Bronchial epithelial cell (primary cell): Measurements from ENCODE around the gene INPPL1. TPM values are rescaled to one million over a fixed set of nuclear protein-coding genes. Genes with fewer than 3 reads are reported as not detected.

Experiments used
- DNase-seq: peaks from one replicate; pipeline ENCODE4 v3.0.0-alpha.2; 2010; ENCODE audit warnings: low read depth
- FAIRE-seq: peaks from 2 replicates; lab custom pipeline; 2011; peaks lifted over from hg19 to GRCh38; lab: Jason Lieb, UNC
- H3K27me3 ChIP-seq: 2 replicates; pipeline ENCODE4 v1.5.1; 2011; ENCODE audit warnings: low read length; ENCODE audit not compliant: control insufficient read depth, insufficient read depth
- H3K36me3 ChIP-seq: 2 replicates; pipeline ENCODE4 v1.5.1; 2011; ENCODE audit warnings: low read length; ENCODE audit not compliant: control insufficient read depth, insufficient read depth
- H3K4me3 ChIP-seq: 2 replicates; pipeline ENCODE4 v1.5.1; 2011; ENCODE audit warnings: mild to moderate bottlenecking, low read depth, low read length, control low read depth
- total RNA-seq: library from RNA; depleted of rRNA; stranded (reverse); fragments of >200 nt; gene quantifications from 2 replicates; pipeline ENCODE4 v1.2.1, GENCODE V29; 2014
- TF ChIP-seq, protein P1 (sequence below): IDR thresholded peaks from 2 replicates; pipeline ENCODE4 v1.5.1; 2011; ENCODE audit warnings: mild to moderate bottlenecking, moderate library complexity, low read length, control low read depth, inconsistent platforms; ENCODE audit not compliant: insufficient read depth, severe bottlenecking

INPPL1 gene
- total RNA-seq, 1 donor from 2014 or later: 12.6 TPM

DNA sequence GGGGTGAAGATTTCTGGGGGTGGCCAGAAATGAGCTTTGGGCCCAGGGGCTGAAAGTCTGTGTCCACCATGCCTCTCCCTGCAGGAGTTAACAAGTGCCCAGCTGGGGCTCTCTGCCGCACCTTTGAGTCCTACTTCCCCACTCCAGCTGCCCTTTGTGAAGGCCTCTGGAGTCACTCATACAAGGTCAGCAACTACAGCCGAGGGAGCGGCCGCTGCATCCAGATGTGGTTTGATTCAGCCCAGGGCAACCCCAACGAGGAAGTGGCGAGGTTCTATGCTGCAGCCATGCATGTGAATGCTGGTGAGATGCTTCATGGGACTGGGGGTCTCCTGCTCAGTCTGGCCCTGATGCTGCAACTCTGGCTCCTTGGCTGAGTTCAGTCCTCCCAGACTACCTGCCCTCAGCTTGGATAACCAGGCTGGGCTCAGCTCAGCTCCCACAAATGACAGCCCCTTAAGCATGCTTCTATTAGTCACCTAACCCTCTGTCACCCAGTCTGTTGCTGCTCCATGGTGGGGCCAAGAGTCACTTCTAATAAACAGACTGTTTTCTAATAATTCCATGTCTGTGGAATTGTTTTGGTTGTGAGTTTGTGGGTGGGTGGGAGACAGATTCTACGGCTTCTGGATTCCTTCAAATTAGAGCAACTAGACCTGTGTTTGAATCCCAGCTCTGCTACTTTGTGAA lies 3.0 kb upstream of the INPPL1 start:
- no peak for DNase-seq
- no peak overlapping the region for H3K4me3 ChIP-seq
- no peaks in the 10 kb centered on the region for H3K36me3 ChIP-seq
- no peaks in the 10 kb centered on the region for H3K27me3 ChIP-seq
- TF ChIP-seq, protein P1, sequence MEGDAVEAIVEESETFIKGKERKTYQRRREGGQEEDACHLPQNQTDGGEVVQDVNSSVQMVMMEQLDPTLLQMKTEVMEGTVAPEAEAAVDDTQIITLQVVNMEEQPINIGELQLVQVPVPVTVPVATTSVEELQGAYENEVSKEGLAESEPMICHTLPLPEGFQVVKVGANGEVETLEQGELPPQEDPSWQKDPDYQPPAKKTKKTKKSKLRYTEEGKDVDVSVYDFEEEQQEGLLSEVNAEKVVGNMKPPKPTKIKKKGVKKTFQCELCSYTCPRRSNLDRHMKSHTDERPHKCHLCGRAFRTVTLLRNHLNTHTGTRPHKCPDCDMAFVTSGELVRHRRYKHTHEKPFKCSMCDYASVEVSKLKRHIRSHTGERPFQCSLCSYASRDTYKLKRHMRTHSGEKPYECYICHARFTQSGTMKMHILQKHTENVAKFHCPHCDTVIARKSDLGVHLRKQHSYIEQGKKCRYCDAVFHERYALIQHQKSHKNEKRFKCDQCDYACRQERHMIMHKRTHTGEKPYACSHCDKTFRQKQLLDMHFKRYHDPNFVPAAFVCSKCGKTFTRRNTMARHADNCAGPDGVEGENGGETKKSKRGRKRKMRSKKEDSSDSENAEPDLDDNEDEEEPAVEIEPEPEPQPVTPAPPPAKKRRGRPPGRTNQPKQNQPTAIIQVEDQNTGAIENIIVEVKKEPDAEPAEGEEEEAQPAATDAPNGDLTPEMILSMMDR: no peak
- no peak for FAIRE-seq

DNA sequence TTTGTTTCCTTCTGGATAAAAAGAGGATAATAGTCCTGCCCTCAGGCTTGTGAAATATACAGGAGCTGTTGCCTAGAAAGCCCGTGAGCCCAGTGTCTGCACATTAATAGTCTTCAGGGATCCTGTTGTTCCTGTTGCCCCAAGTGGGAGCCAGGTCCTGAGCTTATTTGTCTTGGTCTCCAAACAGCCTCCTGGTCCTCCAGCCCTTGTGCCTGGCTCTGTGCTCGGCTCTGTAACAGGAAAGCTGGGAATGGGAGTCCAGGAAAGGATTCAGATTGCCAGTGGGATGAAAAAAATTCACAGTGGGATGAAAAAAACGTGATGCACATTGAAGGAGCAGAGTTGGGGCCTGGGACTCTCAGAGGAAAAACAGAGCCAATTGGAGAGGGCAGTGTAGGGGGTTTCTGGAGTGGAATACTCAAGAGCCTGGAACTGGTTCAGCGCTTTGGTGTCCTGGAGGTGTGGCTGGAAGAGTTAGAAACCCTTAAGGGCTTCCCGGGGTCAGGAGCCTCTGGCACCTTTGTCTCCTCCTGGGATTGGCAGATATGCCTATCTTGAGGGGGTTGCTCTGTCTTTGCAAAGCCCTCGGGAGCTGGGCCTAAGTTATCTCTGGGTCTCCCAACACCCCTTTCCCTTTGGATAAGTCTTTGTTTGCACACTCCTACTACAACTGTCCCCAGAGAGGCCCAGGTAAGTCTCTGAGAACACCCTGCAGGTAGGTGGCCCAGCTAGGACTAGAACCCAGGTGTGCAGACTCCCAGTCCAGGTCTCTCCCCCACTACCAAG lies 2.3 kb upstream of the INPPL1 start:
- Histone ChIP-seq H3K4me3 (peak overlapping the region; percentile 66), H3K36me3 (peaks cover 2% of the 10 kb centered on the region), H3K27me3 (no peaks in the 10 kb centered on the region)
- FAIRE-seq (no peak), DNase-seq (no peak)
- TF ChIP-seq, protein P1: no peak

DNA sequence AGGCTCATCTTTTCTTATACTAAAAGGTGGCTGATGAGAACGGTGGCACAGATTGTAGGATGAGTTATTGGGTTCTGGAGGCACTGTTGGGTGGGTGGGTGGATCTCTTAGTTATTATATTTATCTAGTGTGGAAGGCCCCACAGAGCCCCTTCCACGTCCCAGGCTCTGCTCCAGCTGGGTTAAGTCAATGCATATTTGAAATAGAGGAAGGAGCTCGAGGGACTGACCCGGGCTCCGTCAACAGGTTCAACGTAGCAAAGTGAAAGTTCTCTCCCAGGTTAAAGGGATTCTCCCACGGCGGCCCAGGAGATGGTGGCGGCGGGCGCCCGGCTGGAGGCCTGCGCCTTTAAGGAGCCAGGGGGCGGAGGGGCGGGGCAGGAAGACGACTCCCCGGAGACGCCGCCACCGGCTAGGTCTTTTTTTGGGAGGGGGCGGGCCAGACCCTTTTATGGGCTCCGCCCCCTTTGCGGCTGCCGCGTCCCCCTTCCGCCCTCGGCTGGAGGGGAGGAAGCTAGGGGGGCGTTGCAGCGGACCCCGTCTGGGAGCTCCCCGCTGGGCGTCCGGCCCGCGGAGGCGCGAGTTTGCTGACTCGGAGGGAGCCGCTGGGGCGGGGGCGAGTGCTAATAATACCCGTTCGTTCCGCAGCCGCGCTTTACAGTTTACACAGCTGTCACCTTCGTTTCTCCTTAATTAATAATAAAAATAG lies 1.5 kb upstream of the INPPL1 start:
- no peaks in the 10 kb centered on the region for H3K27me3 ChIP-seq
- H3K36me3 ChIP-seq: peaks cover 7% of the 10 kb centered on the region
- FAIRE-seq (no peak), DNase-seq (peak; percentile 75)
- peak overlapping the region; percentile 66 for H3K4me3 ChIP-seq
- TF ChIP-seq, protein P1: peak; percentile 42

DNA sequence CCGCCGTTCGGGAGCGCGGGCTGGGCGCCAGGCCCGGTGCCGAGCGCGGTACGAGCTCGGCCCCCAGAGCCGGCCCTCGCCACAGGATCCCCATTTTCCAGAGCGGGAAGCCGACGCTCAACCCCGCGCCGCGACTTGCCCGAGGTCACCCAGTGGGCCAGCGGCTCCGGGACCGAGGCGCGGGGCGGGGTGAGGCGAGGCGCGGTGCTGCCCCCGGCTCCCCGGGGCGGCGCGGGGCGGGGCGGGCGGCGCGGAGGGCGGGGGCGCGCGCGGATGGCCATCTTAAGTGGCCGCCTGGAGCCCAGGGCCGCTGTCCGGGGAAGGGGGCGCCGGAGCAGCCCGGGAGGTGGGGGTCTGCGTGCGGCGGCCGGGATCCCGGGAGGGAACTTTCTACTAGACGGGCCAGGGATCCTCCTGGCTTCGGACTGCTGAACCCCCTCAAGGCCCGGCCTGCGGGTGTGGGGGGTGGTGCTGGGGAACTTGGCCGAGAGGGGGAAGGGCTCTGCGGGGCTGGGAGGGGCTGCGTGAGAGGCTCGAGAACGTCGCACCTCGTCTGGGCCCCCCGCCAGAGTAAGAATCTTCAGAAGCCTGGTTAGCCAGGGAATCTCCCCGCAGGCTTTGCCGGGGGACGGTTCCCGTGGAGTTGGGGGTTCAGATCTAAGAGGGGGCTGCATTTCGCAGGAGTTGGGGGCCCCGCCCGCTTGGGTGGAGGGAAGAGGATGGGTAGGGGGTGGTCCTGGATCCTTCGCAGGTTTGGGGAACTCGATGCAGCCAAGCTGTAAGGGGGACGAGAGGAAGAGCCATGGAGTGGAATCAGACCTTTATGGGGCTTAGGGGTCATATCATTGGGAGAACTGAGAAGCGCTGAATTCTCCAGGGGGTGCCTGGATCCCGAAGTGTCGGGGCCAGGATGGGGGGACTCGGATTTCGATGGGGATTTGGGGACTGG lies 678 bp upstream of the INPPL1 start:
- Histone ChIP-seq H3K27me3 (no peaks in the 10 kb centered on the region), H3K36me3 (peaks cover 14% of the 10 kb centered on the region), H3K4me3 (peak overlapping the region; percentile 66)
- FAIRE-seq (no peak), DNase-seq (no peak)
- TF ChIP-seq, protein P1: no peak

DNA sequence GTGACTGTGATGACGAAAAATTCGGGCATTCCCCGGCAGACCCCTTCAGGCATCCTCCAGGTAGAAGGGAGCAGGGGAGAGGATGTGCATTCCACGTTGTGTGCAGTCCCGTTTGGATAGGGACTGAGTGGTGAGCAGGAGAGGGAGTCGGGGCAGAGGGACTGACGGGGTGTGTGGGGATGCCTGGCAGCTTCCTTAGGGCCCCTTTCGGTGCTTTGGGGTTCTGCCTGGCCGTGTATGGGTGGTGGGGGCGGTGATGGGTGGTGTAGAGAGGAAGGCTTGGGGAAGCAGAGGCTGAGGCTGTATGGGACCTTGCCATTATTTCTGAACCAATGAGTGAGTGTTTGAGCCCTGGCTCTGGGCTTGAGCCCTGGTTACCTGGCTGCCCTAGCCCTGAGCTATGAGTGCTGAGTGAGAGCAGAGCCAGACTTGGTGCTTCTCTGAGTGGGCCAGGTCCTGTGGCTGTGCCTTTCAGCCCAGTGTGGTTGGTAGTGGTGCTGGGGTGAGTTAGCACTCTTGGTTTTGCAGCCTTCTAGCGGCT lies 914 bp downstream of the INPPL1 start:
- TF ChIP-seq, protein P1: no peak
- Histone ChIP-seq H3K36me3 (peaks cover 29% of the 10 kb centered on the region), H3K27me3 (no peaks in the 10 kb centered on the region), H3K4me3 (peak overlapping the region; percentile 66)
- FAIRE-seq: no peak
- no peak for DNase-seq
